CD4-positive, alpha-beta T cell treated with Interleukin-4 for 1 hour (primary cell): ENCODE results near the gene ISCA1.

Experiments
- DNase-seq, 2 donors: peaks; one replicate each; pipeline ENCODE4 v3.0.0-alpha.2; 2020 to 2022

ISCA1 gene

DNA sequence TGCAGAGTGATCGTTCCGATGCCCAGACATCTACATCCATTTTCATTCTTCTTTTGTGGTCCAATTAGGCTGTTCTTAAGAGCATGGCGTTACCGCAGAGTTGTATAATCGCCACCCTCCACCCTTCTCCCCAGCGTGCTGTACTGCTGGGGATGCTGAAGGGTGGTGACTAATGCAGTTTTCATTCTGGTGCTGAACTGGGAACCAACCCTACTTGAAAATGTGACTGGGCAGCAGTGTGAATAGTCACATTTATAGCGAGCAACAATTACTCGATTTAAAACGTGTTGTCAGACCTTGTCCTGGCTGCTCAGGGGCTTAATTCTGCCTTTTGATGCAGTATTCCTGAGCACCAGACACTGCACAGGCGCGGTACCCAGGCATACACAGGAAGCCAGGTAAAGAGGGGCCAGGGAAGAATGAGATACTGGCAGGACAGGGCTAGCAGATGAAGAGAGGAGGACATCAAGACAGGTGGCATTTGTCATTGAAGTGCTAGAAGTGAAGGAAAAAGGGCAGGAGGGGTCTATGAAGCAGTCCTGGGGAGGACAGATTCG, 719 bp upstream of the ISCA1 start:
- no peak for DNase-seq

DNA sequence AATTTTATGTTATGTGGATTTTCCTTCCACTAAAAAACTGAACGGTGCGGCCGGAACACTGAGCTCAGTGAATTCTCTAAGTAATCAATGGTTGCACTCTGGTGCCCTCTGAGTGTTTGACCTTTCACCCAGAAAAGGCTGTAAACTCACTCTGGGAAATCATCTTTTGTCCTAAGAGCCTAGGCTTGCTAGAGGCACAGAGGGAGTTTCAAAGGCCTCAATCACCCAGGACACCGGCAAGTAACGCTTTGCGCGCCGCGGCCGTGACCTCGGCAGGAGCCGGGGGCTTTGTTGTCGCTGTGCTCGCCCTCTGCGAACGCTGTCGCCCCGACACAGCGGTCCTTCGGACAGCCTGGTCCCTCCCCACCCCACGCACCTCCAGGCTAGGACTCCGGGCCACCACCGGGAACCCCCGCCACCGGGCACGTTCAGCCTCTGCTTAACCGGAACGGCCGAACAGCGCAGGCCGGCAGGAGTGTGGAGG, 703 bp downstream of the ISCA1 start:
- DNase-seq: no peak

DNA sequence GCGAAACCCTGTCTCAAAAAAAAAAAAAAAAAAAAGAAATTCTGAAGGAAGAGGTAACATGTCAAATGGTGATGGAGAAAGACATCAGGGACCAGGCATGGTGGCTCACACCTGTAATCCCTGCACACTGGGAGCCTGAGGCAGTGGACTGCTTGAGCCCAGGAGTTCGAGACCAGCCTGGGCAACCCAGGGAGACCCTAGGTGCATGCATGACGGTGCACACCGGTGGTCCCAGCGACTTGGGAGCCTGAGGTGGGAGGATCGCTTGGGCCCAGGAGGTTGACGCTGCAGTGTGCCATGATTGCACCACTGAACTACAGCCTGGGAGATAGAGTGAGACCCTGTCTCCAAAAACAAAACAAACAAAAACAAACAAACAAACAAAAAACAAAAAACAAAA, 1.8 kb downstream of the ISCA1 start:
- DNase-seq: no peak

- no peak for DNase-seq
Measured at GRCh38 chr9:86279839-86280238, 2.5 kb downstream of the ISCA1 start.

DNA sequence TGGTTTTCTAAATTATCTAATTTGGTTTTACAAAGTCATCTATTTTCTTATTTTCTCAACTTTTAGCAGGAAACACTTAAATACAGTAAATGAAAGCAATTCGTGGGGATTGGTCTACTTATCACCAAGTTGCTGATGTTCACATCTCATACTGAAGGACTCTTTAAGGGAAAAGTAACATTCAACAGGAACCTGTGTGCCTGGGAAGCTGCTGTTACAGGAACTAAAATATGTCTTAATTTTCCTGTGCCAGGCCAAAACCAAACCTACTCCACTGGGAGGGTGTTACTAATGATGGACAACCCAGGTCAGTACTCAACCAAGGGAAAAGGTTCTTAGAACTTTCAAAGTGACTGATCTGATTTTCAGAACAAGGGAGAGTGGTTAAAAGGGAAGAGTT, 5.3 kb downstream of the ISCA1 start:
- no peak for DNase-seq

- no peak for DNase-seq
Measured at GRCh38 chr9:86275962-86276361, 6.4 kb downstream of the ISCA1 start.

GRCh38 chr9:86274821-86275643, 7.3 kb downstream of the ISCA1 start:
- no peak for DNase-seq

DNA sequence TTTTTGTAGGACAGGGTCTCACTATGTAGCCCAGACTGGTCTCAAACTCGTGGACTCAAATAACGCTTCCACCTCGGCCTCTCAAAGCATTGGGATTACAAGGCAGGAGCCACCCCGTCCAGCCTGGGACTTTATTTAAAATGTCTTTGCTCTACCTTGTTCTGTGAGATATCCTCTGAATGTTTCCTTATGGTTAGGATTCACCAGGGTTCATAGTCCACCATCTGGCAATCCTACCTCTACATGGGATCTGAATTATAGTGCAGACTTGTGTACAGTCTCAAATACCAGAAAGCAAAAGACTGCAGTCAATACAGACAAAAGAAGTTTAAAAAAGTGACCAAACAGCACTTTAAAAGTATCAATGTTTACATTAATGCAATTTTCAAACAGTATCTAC, 10.1 kb downstream of the ISCA1 start:
- no peak for DNase-seq

- DNase-seq: no peak
Measured at GRCh38 chr9:86263876-86264275, 18.5 kb downstream of the ISCA1 start.

- DNase-seq: no peak
Measured at GRCh38 chr9:86262492-86262891, 19.8 kb downstream of the ISCA1 start.

- no peak for DNase-seq
Measured at GRCh38 chr9:86259557-86259956, 22.8 kb downstream of the ISCA1 start, which contains the start of gene C9orf153. Gene C9orf153 (minus strand): TSS chr9:86259657. CDS start chr9:86229603, 30,054 bp downstream.

GRCh38 chr9:86257391-86257790, 24.9 kb downstream of the ISCA1 start:
- DNase-seq: no peak

DNA sequence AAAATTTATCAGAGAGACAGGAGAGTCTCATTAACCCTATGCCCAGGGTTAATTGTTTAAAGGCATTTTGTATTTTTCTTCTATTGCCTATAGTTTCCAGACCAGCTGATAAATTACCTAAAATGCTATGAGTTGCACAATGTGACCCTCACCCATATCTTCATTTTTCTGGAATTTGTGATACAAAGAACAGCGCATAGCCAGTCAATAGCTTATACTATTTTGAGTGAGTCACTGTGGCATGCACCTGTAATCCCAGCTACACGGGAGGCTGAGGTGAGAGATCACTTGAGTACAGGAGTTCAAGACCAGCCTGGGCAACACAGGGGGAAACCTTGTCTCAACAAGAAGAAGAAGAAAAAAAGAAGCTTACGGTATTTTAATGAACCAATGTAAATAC, 25.7 kb downstream of the ISCA1 start:
- DNase-seq: no peak

GRCh38 chr9:86253577-86253976, 28.8 kb downstream of the ISCA1 start:
- DNase-seq: no peak

DNA sequence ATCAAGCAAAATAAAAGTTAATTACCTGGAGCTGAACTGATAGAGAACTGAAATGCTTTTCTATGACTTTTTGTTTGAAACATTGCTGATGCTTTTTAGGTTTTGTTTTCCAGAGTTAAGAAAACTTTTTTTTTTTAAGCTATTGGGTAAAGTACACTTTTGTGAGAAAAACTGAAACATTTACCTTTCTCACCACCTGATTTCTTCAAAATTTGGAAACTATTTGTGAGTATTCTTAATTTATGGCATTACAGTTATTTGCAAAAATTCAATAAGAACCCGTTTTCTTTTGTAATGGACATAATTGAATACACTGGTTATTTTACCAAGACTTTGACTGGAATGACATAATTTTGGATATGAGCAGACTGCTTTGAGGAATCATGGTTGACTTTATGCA, 29.5 kb downstream of the ISCA1 start:
- no peak for DNase-seq

DNA sequence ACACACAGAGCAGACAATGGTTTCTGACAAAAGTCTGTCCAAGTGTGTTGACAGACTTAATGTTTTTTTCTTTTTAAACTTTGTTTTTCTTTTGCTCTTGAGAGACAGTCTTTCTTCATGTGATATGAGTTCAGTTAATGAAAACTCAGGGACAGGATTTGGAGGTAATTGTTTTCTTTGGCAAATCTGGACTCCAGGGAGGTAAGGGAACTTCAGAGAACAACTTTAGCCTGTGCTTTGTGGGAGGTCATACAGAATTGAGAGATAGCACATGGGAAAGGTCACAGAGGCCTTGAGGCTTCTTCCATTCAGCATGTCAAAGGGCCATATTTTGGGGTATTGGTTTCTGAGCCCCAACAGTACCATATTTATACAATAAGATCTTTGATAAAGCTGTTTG, 32.2 kb downstream of the ISCA1 start:
- no peak for DNase-seq

DNA sequence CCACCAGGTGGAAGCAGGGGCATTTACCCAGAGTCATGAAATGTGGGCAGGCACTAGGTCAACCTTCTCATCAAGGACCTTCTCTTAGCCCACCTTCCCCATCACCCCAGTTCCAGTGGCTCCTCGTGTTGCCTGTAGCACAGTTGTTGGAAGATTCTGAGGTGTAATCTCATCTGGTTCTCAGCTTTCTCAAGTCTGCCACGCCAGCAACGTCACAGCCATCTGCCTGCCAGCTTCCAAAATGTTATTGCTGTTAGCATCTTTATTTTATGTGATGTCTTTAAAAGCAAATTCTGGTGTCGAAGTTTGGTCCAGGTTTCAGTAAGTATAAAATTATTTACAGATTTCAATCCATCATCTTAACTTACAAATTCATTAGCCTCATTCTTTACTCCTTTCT, 33.6 kb downstream of the ISCA1 start:
- DNase-seq: no peak

DNA sequence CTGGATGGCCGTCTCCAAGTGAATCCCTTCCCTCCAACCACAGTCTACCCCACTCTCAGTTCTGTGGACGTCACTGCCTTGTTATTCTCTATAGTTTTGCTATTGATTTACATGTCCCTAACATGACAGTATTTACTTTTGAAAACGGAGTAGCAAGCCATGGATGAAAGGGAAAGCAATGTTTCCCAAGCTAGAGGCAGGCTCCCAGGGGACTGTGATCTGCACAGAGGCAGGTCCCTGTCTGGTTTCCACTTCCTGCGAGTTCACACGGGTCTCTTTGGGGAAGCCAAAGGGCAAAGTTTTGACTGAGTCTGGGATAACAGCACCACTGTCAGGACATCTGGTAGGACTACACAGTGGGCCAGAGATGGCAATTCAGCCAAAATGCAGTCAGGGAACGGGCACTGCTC, 35.6 kb downstream of the ISCA1 start:
- DNase-seq: no peak

- no peak for DNase-seq
Measured at GRCh38 chr9:86242071-86242470, 40.3 kb downstream of the ISCA1 start.

DNA sequence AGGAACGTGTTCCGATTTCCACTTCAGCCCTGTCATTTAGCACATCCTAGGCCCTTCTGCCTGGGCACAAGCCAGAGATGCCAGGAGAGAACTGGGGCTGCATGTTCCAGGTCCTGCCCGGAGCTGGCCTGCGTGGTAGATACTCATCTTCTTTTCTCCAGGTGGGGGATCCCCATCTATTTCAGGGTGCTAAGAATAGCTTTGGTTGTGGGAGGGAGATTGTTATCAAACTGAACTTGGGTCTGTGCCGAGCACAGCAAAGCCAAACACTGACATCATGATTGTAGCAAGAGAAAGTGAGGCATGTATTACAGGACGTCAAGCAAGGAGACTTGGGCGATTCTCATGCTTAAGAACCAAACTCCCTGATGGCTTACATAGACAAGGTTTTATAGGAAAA, 41.1 kb downstream of the ISCA1 start:
- no peak for DNase-seq

DNA sequence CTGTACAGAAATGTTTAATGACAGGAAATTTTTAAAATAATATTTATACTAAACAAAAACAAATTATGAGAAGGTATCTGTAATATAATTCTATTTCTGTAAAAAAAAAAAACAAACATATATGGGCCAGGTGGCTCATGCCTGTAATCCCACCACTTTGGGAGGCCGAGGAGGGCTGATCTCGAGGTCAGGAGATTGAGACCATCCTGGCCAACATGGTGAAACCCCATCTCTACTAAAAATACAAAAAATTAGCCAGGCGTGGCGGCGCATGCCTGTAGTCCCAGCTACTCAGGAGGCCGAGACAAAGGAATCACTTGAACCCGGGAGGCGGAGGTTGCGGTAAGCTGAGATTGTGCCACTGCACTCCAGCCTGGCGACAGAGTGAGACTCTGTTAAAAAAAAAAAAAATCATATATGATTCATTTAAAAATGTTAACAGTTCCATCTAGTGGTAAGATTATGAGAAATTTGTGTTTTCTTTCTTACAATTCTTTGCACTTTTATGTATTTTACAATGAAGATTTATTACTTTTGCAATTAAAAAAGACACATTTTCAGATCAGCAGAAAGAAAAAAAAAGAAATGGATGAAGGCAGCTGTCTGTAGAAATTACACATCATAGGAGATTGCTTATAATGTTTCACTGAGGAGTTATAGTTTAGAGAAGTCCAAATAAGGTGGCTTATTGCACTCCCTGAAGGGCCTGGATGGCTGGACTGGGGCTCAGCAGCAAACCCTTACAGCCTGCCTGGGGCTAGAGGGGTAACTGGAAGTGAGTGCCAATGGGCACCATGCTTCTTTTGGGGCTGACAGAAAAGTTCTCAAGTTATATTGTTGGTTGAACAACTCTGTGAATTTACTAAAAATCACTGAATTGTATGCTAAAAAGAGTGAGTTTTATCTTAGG, 43.2 kb downstream of the ISCA1 start:
- no peak for DNase-seq

GRCh38 chr9:86230858-86231257, 51.5 kb downstream of the ISCA1 start:
- no peak for DNase-seq

DNA sequence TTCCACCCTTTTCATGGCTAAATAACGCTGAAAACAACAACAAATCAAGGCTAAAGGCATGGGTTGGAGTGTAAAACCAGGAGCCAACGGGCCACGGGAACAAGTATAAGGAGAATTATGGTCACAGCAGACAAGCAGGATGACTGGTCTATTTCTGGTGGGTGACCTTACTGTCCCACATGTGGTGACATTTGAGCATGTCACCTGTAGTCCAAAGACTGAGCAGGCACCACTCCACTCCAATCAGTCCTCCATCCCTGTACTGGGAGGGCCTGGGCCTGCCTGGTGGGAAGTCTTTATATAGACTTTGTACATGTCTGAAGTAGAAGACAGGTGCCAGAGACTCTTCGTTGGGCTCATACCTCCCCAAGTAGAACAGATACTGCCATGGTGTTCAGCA, 59.7 kb downstream of the ISCA1 start:
- DNase-seq: no peak

GRCh38 chr9:86219606-86220005, 62.7 kb downstream of the ISCA1 start:
- DNase-seq: no peak
